GM12874 (cell line): ENCODE measurements around the gene APOBEC4.

Source experiments
- CTCF ChIP-seq: IDR thresholded peaks from 2 replicates; pipeline ENCODE4 v1.5.1; 2011; ENCODE audit warnings: low read depth, mild to moderate bottlenecking, control low read depth, low read length, moderate library complexity; ENCODE audit not compliant: insufficient read depth

The APOBEC4 gene

GRCh38 chr1:183673605-183674323 lies 20.6 kb upstream of the APOBEC4 start:
- no peak for TF ChIP-seq CTCF

- TF ChIP-seq CTCF = no peak
These were observed 17.1 kb upstream of the APOBEC4 start for GRCh38 chr1:183670169-183670568.

GRCh38 chr1:183656355-183656754 lies 3.2 kb upstream of the APOBEC4 start:
- no peak for TF ChIP-seq CTCF

- TF ChIP-seq CTCF = peak; percentile 75
These were observed 2.5 kb upstream of the APOBEC4 start for GRCh38 chr1:183655562-183656075.

- no peak for TF ChIP-seq CTCF
These were observed 1.6 kb upstream of the APOBEC4 start for GRCh38 chr1:183654706-183655105.

GRCh38 chr1:183653876-183654451 lies 848 bp upstream of the APOBEC4 start:
- TF ChIP-seq CTCF = no peak

- TF ChIP-seq CTCF = no peak
These were observed 312 bp upstream of the APOBEC4 start for GRCh38 chr1:183653462-183653794.
